Cerebellar nuclear complex (tissue), 1 donor: Measurements from ENCODE around the gene GATB.

ENCODE experiments used
- DNase-seq, 2 experiments: peaks; one replicate each; lab custom pipeline; 2025; lab: John Stamatoyannopoulos, UW

Gene GATB

GRCh38 chr4:151698213-151698612 lies 62.6 kb downstream of the GATB start:
- DNase-seq, result no peak

GRCh38 chr4:151694961-151695720 lies 65.7 kb downstream of the GATB start:
- DNase-seq, result no peak

GRCh38 chr4:151692821-151693673 lies 67.8 kb downstream of the GATB start:
- DNase-seq, result no peak

- no peak for DNase-seq
These were observed 68.4 kb downstream of the GATB start for GRCh38 chr4:151692443-151692782.

- no peak for DNase-seq
These were observed 69.0 kb downstream of the GATB start for GRCh38 chr4:151691639-151692442.

GRCh38 chr4:151690876-151691275 lies 69.9 kb downstream of the GATB start:
- DNase-seq, result peak in 1 of 2 experiments; percentile 61

GRCh38 chr4:151690164-151690870 lies 70.5 kb downstream of the GATB start:
- DNase-seq, result no peak

GRCh38 chr4:151689211-151689991 lies 71.4 kb downstream of the GATB start:
- no peak for DNase-seq

- DNase-seq, result no peak
These were observed 72.1 kb downstream of the GATB start for GRCh38 chr4:151688785-151689043.

GRCh38 chr4:151688003-151688784 lies 72.6 kb downstream of the GATB start:
- no peak for DNase-seq

GRCh38 chr4:151687021-151687640 lies 73.7 kb downstream of the GATB start:
- DNase-seq, result no peak

GRCh38 chr4:151685303-151685702 lies 75.5 kb downstream of the GATB start:
- no peak for DNase-seq

- DNase-seq, result no peak
These were observed 79.7 kb downstream of the GATB start for GRCh38 chr4:151681085-151681484.

- no peak for DNase-seq
These were observed 81.6 kb downstream of the GATB start for GRCh38 chr4:151679231-151679630.

- DNase-seq, result no peak
These were observed 82.5 kb downstream of the GATB start for GRCh38 chr4:151678048-151678872.

- DNase-seq, result no peak
These were observed 83.6 kb downstream of the GATB start for GRCh38 chr4:151677193-151677592.

GRCh38 chr4:151676301-151676700 lies 84.5 kb downstream of the GATB start:
- no peak for DNase-seq

GRCh38 chr4:151675411-151675971 lies 85.3 kb downstream of the GATB start:
- DNase-seq, result no peak
